Kasumi-1 (cell line): ENCODE data around the gene TEX19.
A peak's percentile ranks its signal among the peaks of the same experiment; 100 is the strongest.
"Not testable (repeated sequence)": the region's sequence is repeated elsewhere in the genome, so short reads cannot be mapped to it uniquely, and the experiment has no call there.

Experiments
- DNase-seq, 2 experiments: peaks; one replicate each; lab custom pipeline; 2025; lab: John Stamatoyannopoulos, UW

TEX19 gene

DNA sequence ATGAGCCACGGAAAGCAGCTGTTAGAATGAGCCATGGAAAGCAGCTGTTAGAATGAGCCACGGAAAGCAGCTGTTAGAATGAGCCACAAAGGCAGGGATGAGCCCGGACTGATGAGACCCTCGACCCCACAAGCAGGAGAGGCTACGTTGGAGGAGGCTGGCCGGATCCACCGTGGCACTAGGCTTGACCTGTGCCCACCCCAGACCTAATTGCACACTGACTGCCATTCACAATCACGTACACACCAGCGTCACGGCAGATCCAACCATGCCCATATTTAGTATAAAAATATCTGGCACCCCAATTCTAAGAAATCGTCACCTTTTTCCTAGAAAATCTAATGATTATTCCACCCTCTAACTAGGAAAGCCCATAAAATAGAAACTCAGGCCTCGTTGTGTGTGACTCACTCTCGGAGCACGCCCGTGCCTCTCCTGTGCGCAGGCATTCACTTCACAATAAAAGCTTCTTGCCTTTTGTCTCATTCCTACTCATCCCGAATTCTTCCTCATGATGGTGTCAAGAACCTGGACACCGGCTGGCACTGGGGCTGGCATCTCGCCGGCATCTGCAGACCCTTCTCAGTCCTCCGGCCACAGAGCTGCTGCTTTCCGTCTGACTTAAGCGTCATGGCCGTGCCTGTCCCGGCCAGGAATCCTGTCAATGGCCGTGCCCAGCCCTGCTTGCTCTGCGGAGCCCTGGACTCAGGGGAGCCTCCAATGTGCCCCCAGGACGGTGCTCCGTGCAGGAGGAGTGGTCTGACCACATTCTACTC, 20.0 kb upstream of the TEX19 start:
- DNase-seq = no peak

DNA sequence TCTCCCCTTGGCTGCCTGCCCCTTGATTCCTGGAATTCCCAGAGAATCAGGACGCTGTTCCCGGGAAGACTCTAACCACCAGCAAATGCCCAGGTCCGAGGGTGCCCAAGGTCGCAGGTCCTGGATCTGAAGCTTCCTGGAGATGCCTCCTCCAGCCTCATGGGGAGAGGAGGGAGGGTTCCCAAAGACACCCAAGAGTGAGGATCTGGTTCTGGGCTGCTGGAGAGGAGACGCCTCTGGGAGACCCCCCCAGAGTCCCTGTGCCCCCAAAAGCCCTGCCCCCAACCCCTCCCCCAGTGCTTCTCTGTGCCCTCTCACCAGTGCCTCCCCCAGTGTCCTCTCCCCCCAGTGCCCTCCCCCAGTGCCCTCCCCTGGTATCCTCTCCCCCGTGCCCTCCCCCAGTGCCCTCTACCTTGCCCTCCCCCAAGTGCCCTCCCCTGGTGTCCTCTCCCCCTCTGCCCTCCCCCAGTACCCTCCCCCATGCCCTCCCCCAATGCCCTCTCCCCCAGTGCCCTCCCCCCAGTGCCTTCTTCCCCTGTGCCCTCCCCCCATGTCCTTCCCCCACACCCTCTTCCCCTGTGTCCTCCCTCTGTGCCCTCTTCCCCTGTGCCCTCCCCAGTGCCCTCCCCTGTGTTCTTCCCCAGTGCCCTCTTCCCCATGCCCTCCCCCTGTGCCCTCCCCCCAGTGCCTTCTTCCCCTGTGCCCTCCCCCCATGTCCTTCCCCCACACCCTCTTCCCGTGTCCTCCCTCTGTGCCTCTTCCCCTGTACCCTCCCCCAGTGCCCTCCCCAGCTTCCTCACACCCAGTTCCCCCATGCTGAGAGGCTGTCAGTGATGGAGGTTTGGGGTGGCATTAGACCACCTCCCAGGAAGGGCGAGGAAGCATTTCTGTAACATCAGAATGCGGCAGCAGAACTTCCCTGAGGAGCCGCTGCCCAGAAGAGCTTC, 19.1 kb upstream of the TEX19 start:
- DNase-seq = no peak

- DNase-seq = no peak
Observed at GRCh38 chr17:82342361-82343079, 16.5 kb upstream of the TEX19 start.

DNA sequence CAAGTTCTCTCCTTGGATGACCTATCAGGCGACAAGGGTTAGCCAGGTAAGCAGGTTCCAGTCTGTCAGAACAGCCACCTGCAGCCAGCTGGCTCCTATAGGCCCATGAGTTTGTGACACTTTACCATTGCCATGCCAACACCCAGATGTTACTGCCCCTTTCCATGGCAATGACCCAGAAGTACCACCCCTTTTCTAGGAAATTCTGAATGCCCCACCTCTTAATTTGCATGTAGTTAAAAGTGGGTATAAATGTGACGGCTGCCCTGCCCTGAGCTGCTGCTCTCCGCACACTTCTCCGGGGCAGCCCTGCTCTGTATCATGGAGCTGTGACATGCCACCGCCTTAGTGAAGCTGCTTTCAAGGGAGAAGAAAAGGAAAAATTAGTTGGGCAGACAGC, 15.5 kb upstream of the TEX19 start:
- DNase-seq = no peak

GRCh38 chr17:82344175-82344907, 14.7 kb upstream of the TEX19 start:
- DNase-seq = no peak

- DNase-seq = no peak
Observed at GRCh38 chr17:82345151-82345976, 13.7 kb upstream of the TEX19 start.

DNA sequence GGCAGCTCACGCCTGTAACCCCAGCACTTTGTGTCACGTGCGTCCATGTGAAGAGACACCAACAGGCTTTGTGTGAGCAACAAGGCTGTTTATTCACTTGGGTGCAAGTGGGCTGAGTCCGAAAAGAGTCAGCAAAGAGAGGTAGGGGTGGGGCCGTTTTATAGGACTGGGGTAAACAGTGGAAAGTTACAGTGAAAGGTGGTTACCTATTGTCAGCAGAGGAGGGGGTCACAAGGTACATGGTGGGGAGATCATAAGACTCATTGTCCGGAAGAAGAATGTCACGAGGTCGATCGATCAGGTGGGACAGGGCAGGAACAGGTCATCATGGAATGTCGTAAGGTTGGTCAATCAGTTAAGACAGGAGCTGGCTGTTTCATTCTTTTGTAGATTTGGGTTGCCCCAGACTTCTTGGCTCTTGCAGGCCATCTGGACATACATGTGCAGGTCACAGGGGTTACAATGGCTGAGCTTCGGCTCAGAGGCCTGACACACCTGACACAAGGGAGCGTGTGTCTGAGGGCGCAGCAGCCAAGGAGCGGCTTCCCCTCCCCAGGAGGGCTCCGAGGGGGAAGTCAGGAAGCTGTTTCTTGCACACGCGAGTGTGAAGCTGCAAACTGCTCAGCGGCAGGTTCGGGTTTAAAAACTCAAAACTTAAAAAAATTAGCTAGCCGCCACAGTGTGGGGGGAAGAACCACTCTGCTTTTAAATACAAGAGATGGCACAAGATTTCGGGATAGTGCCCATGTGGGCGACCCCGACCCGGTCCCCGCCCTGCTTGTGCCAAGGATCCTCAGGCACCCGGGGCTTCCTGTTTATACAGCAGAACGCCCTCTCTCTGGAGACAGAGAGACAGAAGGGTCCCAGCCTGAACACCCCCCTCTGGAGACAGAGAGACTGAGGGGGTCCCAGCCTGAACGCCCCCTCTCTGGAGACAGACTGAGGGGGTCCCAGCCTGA, 12.4 kb upstream of the TEX19 start:
- DNase-seq = peak; percentile 37 to 43

- not testable (repeated sequence) for DNase-seq
Observed at GRCh38 chr17:82347994-82348393, 11.1 kb upstream of the TEX19 start.

- no peak for DNase-seq
Observed at GRCh38 chr17:82348434-82348833, 10.6 kb upstream of the TEX19 start.

DNA sequence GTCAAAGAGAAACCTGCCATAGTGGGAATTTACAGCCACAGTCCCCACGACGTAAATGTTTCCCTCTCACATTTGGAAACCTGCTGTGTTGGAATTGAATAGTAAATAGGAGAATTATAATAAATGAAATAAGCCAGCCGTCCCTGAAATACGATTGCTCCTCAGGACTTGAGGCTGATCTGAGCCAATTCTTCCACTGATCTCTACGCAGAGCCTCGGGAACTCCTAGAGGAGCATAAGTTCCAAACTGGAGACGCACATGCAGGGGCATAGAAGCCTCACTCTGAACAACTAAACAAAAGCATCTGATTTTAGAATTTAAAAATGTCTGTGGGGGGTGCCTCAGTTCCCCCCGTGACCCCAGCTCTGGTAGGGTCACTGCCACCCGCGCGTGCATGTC, 10.2 kb upstream of the TEX19 start:
- no peak for DNase-seq

DNA sequence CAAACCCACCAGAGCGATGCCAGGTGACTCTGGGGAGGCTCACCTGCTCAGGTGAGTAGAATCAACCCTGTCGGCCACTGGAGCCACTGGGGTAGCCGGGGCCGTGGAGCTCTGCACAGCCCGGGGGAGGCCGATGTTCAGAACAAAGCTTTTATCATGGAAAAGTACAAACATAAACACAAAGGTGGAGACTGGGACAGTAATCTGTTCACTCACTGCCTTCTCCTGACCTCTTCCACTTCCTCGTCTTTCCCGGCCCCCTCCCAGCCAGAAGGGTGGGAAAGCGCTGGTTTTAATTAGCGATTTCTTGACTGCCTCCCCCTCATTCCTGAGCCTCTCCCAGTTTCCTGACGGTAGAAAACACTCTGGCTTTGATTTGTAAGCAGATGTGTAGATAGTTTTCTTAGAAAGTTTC, 9.8 kb upstream of the TEX19 start:
- DNase-seq = no peak

- peak; percentile 70 for DNase-seq
Observed at GRCh38 chr17:82350182-82351030, 8.6 kb upstream of the TEX19 start.

DNA sequence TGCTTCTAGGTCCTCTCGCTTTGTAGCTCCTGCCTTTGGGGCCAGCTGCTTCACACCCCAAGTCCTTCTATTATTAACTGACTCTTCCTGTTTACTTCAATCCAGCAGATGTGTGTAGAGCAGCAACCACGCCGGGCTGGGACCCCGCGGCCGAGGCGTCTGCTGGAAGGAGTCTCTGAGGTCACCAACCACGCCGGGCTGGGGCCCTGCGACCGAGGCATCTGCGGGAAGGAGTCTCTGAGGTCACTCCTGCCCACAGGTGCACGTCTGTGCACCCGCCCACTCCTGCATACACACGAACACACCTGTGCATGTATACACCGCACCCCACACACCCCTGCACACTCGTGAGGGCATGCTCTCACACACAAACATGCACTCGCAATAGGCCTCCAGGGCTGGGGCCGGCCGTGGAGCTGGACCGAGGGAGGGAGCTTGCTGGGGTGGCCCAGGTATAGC, 7.8 kb upstream of the TEX19 start:
- DNase-seq = no peak

DNA sequence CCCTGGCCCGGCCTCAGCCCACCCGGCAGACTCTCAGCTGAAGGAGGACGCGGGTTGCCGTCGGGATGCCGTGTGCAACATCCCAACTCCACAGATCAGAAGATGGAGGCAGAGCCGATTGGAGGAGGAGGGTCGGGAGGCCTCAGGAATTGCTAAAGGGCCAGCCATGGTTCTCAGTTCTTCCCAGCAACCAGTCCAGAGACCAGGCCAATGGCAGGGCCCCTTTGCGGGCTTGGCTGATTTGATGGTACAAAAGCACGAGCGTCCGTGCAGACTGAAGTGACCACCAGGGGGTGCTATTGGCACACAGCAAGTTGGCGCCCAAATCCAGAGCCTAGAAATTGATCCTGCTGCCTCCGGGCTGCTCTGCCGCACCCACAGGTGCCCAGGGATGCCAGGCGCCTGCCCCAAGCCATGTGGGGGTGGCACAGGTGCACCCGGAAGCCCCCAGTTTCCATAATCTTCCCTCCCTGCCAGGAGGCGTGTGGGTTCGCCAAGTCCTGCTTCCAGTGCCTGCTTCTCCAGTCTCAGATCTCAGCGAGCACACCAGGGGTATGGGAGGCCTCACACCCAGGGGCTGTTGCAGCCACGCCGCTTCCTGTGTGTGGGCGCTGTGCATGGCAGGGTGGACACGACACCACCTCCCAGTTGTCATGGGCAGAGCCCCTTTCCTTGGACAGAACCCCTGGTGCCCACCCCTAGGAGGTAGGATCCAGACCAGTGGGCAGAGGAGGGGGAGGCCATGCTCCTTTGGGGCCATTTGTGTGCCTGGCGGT, 7.1 kb upstream of the TEX19 start:
- DNase-seq = peak; percentile 90 to 93

GRCh38 chr17:82353484-82353883, 5.6 kb upstream of the TEX19 start:
- DNase-seq = no peak

DNA sequence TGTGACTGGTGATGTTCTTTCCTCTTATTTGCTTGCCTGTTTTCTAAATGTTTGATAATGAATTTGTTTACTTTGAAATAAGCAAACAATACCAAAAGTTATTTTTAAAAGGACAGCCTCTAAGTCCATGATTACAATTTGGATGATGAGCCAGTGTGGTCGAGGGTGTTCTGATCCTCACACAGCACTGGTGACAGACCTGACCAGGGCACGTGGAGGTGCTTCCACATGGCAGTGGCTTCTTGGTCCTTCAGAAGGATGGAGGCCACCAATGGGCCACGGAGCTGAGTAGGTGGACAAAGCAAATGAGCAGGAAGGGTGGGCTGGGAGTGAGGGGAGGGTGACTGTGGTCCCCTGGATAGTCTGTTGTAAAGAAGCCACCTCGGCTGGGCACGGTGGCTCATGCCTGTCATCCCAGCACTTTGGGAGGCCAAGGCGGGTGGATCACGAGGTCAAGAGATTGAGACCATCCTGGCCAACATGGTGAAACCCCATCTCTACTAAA, 4.2 kb upstream of the TEX19 start:
- DNase-seq = no peak

DNA sequence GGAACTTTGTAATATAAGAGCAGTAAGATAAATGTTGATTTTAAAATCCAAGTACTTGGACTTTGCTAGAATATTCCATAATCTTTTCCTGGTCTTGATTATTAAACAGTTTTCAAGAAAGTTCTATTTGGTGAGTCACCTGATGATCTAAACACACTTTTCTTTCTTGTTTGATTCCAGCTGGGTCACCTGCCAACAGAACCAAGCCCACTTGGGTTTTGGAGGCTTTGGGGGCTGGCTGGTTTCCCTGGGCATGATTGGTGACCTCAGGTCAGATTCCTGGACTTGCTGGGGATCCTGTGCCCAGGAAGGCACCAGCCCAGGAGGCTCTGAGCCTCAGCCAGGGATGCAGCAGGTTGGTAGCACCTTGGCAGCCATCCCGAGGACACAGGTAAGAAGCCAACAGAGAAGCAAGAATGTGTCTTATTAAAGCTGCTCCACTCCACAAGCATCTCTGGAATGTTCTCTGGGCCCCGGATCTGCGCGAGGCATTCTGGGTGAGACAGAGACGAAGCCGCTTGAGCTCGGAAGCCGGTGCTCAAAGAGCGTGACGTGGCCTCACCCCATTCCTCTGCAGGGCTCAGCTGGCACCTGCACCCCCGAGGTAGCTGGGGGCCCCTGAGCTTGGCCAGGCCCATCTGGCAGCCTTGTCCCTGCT, 3.1 kb upstream of the TEX19 start:
- no peak for DNase-seq
